ENCODE results near the gene SLC7A14. TPM values are rescaled to one million over a fixed set of nuclear protein-coding genes. Genes with fewer than 3 reads are reported as not detected.

SLC7A14 gene
- total RNA-seq, 1 experiment from 2014 or later, result 0.17 TPM

- DNase-seq (ENCODE audit: low read depth), result no peak
Observed at GRCh38 chr3:170497207-170498095, 88.4 kb downstream of the SLC7A14 start.

- DNase-seq (ENCODE audit: low read depth), result no peak
Observed at GRCh38 chr3:170496868-170497140, 89.1 kb downstream of the SLC7A14 start.

- DNase-seq (ENCODE audit: low read depth), result no peak
Observed at GRCh38 chr3:170496026-170496867, 89.6 kb downstream of the SLC7A14 start.

- DNase-seq (ENCODE audit: low read depth), result no peak
Observed at GRCh38 chr3:170494766-170495165, 91.1 kb downstream of the SLC7A14 start.

GRCh38 chr3:170493712-170494182 is 92.1 kb downstream of the SLC7A14 start:
- DNase-seq (ENCODE audit: low read depth), result peak; percentile 35

GRCh38 chr3:170491901-170492300 is 94.0 kb downstream of the SLC7A14 start:
- DNase-seq (ENCODE audit: low read depth), result no peak

GRCh38 chr3:170490828-170491560 is 94.9 kb downstream of the SLC7A14 start:
- no peak for DNase-seq (ENCODE audit: low read depth)

- DNase-seq (ENCODE audit: low read depth), result no peak
Observed at GRCh38 chr3:170488802-170489201, 97.1 kb downstream of the SLC7A14 start.

- no peak for DNase-seq (ENCODE audit: low read depth)
Observed at GRCh38 chr3:170487031-170487430, 98.8 kb downstream of the SLC7A14 start.

- DNase-seq (ENCODE audit: low read depth), result no peak
Observed at GRCh38 chr3:170486398-170486797, 99.5 kb downstream of the SLC7A14 start.

- no peak for DNase-seq (ENCODE audit: low read depth)
Observed at GRCh38 chr3:170485696-170486095, 100.2 kb downstream of the SLC7A14 start.

GRCh38 chr3:170485294-170485693 is 100.6 kb downstream of the SLC7A14 start:
- DNase-seq (ENCODE audit: low read depth), result no peak

- DNase-seq (ENCODE audit: low read depth), result no peak
Observed at GRCh38 chr3:170484869-170485268, 101.0 kb downstream of the SLC7A14 start.

- DNase-seq (ENCODE audit: low read depth), result no peak
Observed at GRCh38 chr3:170483485-170484262, 102.2 kb downstream of the SLC7A14 start.

GRCh38 chr3:170482199-170482598 is 103.7 kb downstream of the SLC7A14 start:
- no peak for DNase-seq (ENCODE audit: low read depth)

GRCh38 chr3:170480111-170480510 is 105.8 kb downstream of the SLC7A14 start:
- no peak for DNase-seq (ENCODE audit: low read depth)

GRCh38 chr3:170477395-170477794 is 108.5 kb downstream of the SLC7A14 start:
- DNase-seq (ENCODE audit: low read depth), result no peak

GRCh38 chr3:170476291-170476690 is 109.6 kb downstream of the SLC7A14 start:
- DNase-seq (ENCODE audit: low read depth), result peak; percentile 25

GRCh38 chr3:170475092-170475685 is 110.7 kb downstream of the SLC7A14 start:
- DNase-seq (ENCODE audit: low read depth), result no peak

- DNase-seq (ENCODE audit: low read depth), result no peak
Observed at GRCh38 chr3:170473358-170473757, 112.5 kb downstream of the SLC7A14 start.

- DNase-seq (ENCODE audit: low read depth), result no peak
Observed at GRCh38 chr3:170471149-170471548, 114.7 kb downstream of the SLC7A14 start.
